Measurements from ENCODE around the gene METRNL.

The METRNL gene

GRCh38 chr17:83124871-83125514 is 45.6 kb downstream of the METRNL start:
- Histone ChIP-seq H3K27ac (ENCODE audit: low read length) (no peak overlapping the region), H3K4me3 (ENCODE audit: low read length) (no peak overlapping the region), H3K9ac (ENCODE audit: low read depth, low read length) (no peak overlapping the region), H3K27me3 (ENCODE audit: insufficient read depth, low read length) (peaks cover 31% of the 10 kb centered on the region), H3K9me3 (ENCODE audit: insufficient read depth, low read depth, low read length) (no peaks in the 10 kb centered on the region), H3K4me1 (ENCODE audit: insufficient read depth, low read length) (no peaks in the 10 kb centered on the region; the same call in 1 of the 2 replicates), H3K36me3 (ENCODE audit: insufficient read depth, low read depth, low read length) (no peaks in the 10 kb centered on the region)

DNA sequence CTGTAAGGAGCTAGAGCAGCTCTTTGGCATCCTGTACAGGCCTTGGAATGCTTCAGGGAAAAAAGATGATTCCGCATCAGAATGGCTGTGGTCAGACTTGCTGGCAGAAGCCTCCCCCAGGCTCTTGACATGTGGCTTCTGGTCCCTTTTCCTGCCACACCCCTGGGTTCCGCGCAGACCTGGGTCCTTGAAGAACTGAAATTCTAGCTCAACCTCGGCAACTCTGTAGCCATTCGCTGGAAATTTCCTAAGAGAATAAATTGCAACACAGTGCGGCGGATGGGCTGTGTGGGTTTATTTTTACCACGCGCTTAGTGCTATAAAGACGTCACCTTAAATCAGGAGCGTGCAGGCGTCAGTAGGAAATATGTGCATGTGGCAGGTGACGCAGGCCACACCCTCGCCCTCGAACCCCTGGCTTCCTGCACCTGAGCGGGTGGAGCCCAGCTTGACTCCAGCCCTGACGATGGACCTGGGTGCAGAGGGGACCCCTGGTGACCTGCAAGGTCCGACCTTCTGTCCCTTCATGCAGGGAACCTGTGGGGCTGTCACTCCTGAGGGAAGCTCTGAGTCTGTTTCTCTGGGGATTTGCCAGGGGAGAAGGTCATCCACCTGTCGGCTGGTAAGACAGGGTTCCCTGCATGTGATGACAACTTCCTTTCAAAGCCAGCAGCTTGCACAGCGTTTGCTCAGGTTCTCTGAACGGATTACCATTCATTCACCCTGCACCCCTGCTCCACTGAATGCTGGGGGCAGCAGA is 46.3 kb downstream of the METRNL start:
- H3K4me3 ChIP-seq (ENCODE audit: low read length) = no peak overlapping the region
- no peaks in the 10 kb centered on the region; the same call in 1 of the 2 replicates for H3K4me1 ChIP-seq (ENCODE audit: insufficient read depth, low read length)
- no peak overlapping the region for H3K9ac ChIP-seq (ENCODE audit: low read depth, low read length)
- no peak overlapping the region for H3K27ac ChIP-seq (ENCODE audit: low read length)
- H3K27me3 ChIP-seq (ENCODE audit: insufficient read depth, low read length) = peaks cover 24% of the 10 kb centered on the region
- no peaks in the 10 kb centered on the region for H3K9me3 ChIP-seq (ENCODE audit: insufficient read depth, low read depth, low read length)
- H3K36me3 ChIP-seq (ENCODE audit: insufficient read depth, low read depth, low read length) = no peaks in the 10 kb centered on the region

DNA sequence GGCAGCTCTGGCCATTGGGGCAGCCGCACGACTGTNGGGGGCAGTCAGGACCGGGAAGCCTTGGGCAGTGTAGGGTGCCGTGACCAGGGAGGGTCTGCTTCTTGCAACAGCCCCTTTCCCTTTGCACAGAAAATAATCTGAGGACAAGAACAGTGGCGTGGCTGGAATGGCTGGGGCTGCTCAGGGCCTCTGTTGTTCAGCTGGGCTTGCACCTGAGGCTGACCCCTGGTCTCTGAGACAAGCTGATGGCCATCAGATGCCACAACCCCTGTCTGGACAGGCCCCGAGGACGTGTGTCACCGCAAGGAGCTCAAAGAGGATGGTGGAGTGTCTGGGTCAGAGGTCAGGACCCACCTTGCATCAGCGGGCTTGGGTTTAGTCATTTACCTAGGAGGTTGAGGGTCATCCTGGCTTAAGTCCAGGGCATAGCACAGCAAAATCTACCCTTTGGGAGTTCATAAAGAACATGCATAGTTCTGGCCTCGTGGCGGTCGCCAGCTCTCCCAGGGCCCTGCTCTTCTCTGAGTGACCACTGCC is 46.9 kb downstream of the METRNL start:
- Histone ChIP-seq H3K27ac (ENCODE audit: low read length) (no peak overlapping the region), H3K4me1 (ENCODE audit: insufficient read depth, low read length) (no peaks in the 10 kb centered on the region; the same call in 1 of the 2 replicates), H3K27me3 (ENCODE audit: insufficient read depth, low read length) (peaks cover 21% of the 10 kb centered on the region), H3K9ac (ENCODE audit: low read depth, low read length) (no peak overlapping the region), H3K36me3 (ENCODE audit: insufficient read depth, low read depth, low read length) (no peaks in the 10 kb centered on the region), H3K4me3 (ENCODE audit: low read length) (no peak overlapping the region), H3K9me3 (ENCODE audit: insufficient read depth, low read depth, low read length) (no peaks in the 10 kb centered on the region)

GRCh38 chr17:83127431-83128160 is 48.2 kb downstream of the METRNL start:
- H3K27me3 ChIP-seq (ENCODE audit: insufficient read depth, low read length) = peaks cover 8% of the 10 kb centered on the region
- no peak overlapping the region for H3K9ac ChIP-seq (ENCODE audit: low read depth, low read length)

GRCh38 chr17:83128306-83129240 is 49.2 kb downstream of the METRNL start:
- H3K27ac ChIP-seq (ENCODE audit: low read length) = no peak overlapping the region
- H3K9ac ChIP-seq (ENCODE audit: low read depth, low read length) = no peak overlapping the region
- no peaks in the 10 kb centered on the region for H3K27me3 ChIP-seq (ENCODE audit: insufficient read depth, low read length)
- no peaks in the 10 kb centered on the region for H3K36me3 ChIP-seq (ENCODE audit: insufficient read depth, low read depth, low read length)
- H3K4me1 ChIP-seq (ENCODE audit: insufficient read depth, low read length) = no peaks in the 10 kb centered on the region
- no peaks in the 10 kb centered on the region for H3K9me3 ChIP-seq (ENCODE audit: insufficient read depth, low read depth, low read length)
- H3K4me3 ChIP-seq (ENCODE audit: low read length) = no peak overlapping the region

More at GRCh38 chr17:83127431-83128160, 48.2 kb downstream of the METRNL start:
- no peak overlapping the region for H3K27ac ChIP-seq (ENCODE audit: low read length)
- no peaks in the 10 kb centered on the region; the same call in 1 of the 2 replicates for H3K4me1 ChIP-seq (ENCODE audit: insufficient read depth, low read length)
- H3K36me3 ChIP-seq (ENCODE audit: insufficient read depth, low read depth, low read length) = no peaks in the 10 kb centered on the region
- H3K9me3 ChIP-seq (ENCODE audit: insufficient read depth, low read depth, low read length) = no peaks in the 10 kb centered on the region
- no peak overlapping the region for H3K4me3 ChIP-seq (ENCODE audit: low read length)

GRCh38 chr17:83129676-83130075 is 50.3 kb downstream of the METRNL start:
- Histone ChIP-seq H3K4me1 (ENCODE audit: insufficient read depth, low read length) (no peaks in the 10 kb centered on the region), H3K9me3 (ENCODE audit: insufficient read depth, low read depth, low read length) (no peaks in the 10 kb centered on the region)

GRCh38 chr17:83131401-83132011 is 52.1 kb downstream of the METRNL start:
- Histone ChIP-seq H3K9me3 (ENCODE audit: insufficient read depth, low read depth, low read length) (no peaks in the 10 kb centered on the region), H3K27me3 (ENCODE audit: insufficient read depth, low read length) (no peaks in the 10 kb centered on the region)

More at GRCh38 chr17:83129676-83130075, 50.3 kb downstream of the METRNL start:
- H3K4me3 ChIP-seq (ENCODE audit: low read length) = no peak overlapping the region
- no peaks in the 10 kb centered on the region for H3K36me3 ChIP-seq (ENCODE audit: insufficient read depth, low read depth, low read length)
- H3K27ac ChIP-seq (ENCODE audit: low read length) = no peak overlapping the region
- no peak overlapping the region for H3K9ac ChIP-seq (ENCODE audit: low read depth, low read length)
- H3K27me3 ChIP-seq (ENCODE audit: insufficient read depth, low read length) = no peaks in the 10 kb centered on the region

DNA sequence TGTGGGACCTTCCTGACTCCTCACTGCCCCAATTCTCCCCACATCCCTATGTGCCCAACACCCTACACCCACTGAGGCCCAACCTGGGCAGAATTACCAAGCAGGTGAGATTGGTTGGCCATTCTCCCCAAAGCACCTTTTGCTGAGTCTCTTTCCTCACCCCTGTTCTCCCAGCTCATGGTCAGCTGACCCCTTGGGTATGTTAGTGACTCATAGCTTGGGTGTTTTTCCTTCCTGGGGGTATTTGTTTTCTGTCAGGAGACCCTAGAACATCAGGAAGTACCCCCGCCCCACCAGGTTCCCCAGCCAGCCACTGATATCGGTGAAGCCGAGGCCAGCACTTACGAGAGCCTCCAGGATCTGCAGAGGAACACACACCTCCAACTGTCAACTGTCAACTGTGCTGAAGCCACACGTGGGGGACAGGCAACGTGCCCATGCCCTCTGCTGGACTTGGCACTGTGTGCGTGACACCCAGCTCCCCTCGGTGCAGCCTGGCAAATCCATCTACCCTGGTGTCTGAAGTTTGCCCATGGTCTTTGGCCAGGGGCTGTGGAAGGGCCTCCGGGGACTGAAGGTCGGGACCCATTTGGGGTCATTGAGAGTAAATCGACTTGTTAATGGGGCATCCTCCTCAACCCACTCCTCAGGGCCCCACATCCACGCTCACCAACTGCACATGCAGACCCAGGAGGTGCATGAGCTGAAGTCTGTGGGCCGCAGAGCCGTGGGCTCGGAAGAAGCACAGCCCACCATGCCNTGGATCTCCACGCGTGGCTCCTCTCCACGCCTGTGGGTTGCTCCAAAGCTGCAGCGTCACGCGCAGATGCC is 53.1 kb downstream of the METRNL start:
- no peak overlapping the region for H3K27ac ChIP-seq (ENCODE audit: low read length)
- H3K4me3 ChIP-seq (ENCODE audit: low read length) = no peak overlapping the region
- H3K36me3 ChIP-seq (ENCODE audit: insufficient read depth, low read depth, low read length) = no peaks in the 10 kb centered on the region
- H3K4me1 ChIP-seq (ENCODE audit: insufficient read depth, low read length) = no peaks in the 10 kb centered on the region
- no peaks in the 10 kb centered on the region for H3K27me3 ChIP-seq (ENCODE audit: insufficient read depth, low read length)
- no peaks in the 10 kb centered on the region for H3K9me3 ChIP-seq (ENCODE audit: insufficient read depth, low read depth, low read length)
- H3K9ac ChIP-seq (ENCODE audit: low read depth, low read length) = no peak overlapping the region

More at GRCh38 chr17:83131401-83132011, 52.1 kb downstream of the METRNL start:
- H3K9ac ChIP-seq (ENCODE audit: low read depth, low read length) = no peak overlapping the region
- no peaks in the 10 kb centered on the region for H3K36me3 ChIP-seq (ENCODE audit: insufficient read depth, low read depth, low read length)
- H3K4me1 ChIP-seq (ENCODE audit: insufficient read depth, low read length) = no peaks in the 10 kb centered on the region
- no peak overlapping the region for H3K27ac ChIP-seq (ENCODE audit: low read length)
- no peak overlapping the region for H3K4me3 ChIP-seq (ENCODE audit: low read length)

DNA sequence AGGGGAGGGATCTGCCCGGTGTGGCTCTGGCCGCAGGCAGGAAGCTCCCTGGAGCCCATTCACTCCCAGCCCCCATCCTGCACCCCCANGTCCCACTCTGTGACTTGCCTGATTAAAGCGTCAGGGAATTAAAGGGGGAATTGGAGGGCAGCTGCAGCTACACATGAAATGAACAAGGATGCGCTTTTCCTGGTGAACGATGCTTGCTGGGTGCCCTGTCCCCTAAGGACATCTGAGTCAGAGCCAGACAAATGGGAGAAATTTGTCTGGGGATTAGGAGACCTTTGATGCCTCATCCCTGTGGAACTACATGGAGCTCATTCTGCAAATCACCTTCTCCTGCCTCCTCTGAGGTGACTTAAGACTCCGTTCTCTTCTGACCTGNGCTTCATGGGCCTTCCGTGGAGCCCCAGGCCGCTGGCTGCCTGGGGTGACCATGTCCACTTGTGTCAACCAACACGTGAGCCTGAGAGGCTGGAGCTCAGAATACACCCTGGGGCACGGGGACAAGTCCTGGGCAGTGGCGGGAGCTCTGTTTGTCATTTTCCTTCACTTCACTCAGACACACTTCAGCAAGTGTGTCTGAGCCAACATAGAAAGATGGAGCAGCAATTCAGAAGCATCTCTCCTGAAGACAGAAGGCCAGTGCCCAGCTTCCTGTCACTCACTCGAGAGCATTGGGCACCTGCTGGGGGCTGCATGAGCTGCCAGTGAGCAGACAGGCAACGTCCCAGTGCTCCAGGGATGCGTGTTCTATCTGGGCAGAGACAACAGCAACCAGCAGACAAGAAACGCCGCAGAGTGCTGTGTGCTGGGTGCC is 54.1 kb downstream of the METRNL start:
- H3K27ac ChIP-seq (ENCODE audit: low read length) = no peak overlapping the region
- no peaks in the 10 kb centered on the region for H3K36me3 ChIP-seq (ENCODE audit: insufficient read depth, low read depth, low read length)
- H3K9me3 ChIP-seq (ENCODE audit: insufficient read depth, low read depth, low read length) = no peaks in the 10 kb centered on the region
- H3K27me3 ChIP-seq (ENCODE audit: insufficient read depth, low read length) = no peaks in the 10 kb centered on the region
- no peak overlapping the region for H3K9ac ChIP-seq (ENCODE audit: low read depth, low read length)
- H3K4me1 ChIP-seq (ENCODE audit: insufficient read depth, low read length) = no peaks in the 10 kb centered on the region
- no peak overlapping the region for H3K4me3 ChIP-seq (ENCODE audit: low read length)
